GM18909 (cell line): ENCODE results near the gene FOXI1.
"Not testable (repeated sequence)": the region's sequence is repeated elsewhere in the genome, so short reads cannot be mapped to it uniquely, and the experiment has no call there.

Experiments
- ATAC-seq: cut with Tn5 transposase; IDR thresholded peaks from one replicate; pipeline ENCODE4 v1.9.1; 2021; ENCODE audit warnings: mild to moderate bottlenecking; ENCODE audit not compliant: unreplicated experiment, poor library complexity

The FOXI1 gene

GRCh38 chr5:170117736-170118135 is 12.0 kb downstream of the FOXI1 start:
- no peak for ATAC-seq

DNA sequence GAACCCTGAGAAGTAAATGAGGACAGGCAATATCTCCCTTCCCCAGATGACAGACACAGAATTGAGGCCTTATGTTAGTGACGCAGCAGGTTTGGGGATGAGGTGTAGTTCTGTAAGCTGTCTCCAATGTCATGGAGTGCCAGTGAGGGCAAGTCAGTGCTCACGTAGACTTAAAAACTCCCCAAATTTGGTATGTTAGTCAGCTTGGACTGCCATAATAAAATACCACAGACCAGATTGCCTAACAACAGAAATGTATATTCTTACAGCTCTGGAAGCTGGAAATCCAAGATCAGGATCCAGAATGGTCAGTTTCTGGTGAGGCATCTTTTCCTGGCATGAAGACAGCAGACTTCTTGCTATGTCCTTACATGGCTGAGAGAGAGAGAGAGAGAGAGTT is 14.9 kb downstream of the FOXI1 start:
- no peak for ATAC-seq

DNA sequence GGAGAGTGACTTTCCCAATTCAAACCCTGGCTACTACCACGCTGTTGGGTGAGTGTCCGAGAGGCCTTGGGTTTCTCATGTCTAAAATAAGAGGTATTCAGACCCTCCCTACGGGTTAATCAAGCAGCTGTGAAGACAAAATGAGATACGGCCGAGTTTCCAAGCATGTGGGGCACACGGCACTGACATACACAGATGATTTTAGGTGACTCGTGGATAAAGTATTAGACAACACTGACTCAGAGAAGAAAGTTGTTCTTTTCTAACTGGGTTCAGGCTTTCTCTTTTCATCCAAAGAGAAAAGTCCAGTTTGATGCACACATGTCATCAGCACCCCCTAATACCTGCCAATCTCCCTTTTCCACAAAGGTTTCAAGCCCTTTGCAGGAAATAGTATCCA is 15.6 kb downstream of the FOXI1 start:
- ATAC-seq, result no peak

DNA sequence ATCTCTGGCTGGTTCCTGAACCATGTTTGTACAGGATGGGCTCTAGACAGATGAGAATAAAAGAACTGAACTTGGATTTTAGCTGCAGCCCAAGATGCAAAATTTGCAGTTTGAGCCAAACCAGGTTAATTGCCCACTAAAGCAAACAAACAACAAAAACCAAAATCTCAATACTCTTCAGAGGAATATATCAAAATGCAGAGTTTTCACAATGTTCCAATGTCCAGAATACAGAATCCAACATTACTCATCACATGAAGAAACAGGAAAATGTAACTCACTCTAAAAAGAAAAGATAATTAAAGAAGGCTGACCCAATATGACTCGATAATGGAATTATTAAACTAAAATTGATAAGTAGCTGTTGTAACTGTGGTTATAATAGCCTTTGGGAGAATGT is 20.4 kb downstream of the FOXI1 start:
- ATAC-seq, result no peak

DNA sequence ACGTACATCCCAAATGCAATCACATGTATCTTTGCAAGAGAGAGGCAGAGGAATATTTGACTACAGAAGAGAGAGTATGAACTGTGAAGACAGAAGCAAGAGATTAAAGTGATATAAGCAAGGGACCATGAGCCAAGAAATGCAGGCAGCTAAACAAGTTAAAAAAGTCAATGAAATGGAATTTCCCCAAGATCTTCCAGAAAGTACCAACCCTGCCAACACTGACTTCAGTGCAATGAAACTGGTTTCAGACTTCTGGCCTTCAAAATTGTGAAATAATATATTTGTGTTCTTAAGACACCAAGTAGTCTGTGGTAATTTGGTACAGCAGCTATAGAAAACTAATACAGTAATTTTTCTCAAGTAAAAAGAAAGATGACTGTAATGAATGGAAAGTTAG is 20.9 kb downstream of the FOXI1 start:
- no peak for ATAC-seq

GRCh38 chr5:170131235-170131634 is 25.5 kb downstream of the FOXI1 start:
- ATAC-seq, result no peak

DNA sequence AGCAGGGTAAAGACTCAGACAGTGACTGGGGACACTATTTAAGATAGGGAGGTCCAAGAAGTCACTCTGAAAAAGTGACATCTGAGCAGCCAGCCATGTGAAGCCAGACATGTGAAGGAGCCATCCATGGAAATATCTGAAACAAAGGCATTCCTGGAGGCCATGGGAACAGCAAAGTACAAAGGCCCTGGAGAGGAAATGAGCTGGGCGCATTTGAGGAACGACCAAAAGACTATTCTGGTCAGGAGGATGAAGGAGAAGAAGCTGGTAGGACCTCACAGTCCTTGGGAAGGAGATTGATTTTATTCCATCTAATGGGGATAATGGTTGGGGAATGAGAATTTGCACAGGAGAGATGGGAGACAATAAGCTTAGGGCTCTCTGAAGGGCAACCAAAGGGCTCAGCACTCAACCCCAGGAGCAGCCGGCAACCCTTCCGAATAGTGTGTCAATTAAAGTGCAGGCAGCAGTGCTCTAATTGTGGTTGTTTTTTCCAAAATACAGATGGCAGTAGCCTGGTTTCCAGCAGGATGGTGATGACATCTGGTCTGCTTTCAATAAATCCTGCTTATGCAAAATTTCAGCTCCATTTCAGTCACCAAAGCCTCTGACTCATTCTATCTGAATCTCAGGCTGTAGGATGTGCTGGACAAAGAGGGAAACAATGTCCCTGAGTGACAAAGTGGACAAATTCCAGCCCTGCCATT is 26.7 kb downstream of the FOXI1 start:
- ATAC-seq, result no peak

- ATAC-seq, result no peak
Measured at GRCh38 chr5:170132976-170133448, 27.3 kb downstream of the FOXI1 start.

DNA sequence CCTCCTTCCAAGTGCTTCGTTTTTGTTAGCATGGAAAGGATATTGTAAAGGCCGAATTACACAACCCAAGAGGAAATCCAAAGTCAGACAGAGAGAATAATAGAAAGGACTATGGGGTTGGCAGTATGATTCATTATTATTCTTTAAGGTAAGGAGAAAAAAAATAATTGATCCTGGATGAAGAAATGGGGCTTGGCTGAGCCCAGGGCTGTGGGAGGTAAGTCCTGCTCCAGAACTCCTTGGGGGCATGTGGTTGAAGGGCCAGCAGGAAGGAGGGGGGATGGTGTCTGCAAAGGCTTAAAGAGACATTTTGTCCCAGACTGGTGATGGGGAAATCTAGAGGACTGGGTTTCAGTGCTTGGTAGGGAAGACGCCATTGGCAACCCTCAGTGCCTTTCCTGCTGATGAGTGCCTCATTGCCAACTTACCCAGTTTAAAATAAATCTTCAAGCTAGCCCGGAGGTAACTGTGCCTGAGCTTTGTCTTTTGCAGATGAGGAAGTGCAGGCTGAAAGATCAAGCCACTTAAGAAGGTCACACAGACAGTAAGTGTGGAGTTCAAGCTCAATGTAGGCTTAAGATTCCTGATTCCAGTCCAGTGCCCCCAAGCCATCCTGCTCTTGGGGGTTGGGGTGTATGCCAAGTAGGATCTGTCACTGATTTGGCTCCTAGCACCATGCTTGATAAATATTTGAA is 30.2 kb downstream of the FOXI1 start:
- no peak for ATAC-seq

DNA sequence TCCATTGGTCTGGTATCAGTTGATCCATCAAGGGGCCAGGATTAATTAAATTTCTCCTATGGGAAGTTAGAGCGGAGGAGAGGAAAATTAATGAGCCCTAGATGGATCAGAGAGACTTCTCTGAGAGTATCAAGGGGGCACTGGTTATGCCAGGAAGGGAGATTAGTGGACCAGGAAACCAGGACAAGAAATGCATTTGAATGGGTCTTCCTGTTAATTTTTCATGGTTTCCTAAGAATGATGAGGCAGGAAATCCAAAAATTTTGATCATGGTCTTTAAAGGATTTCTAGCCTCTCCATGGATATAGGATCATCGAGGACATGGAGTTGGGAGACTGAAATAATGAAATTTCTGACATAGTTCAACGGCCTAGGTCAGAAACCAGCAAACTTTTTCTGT is 30.8 kb downstream of the FOXI1 start:
- no peak for ATAC-seq

DNA sequence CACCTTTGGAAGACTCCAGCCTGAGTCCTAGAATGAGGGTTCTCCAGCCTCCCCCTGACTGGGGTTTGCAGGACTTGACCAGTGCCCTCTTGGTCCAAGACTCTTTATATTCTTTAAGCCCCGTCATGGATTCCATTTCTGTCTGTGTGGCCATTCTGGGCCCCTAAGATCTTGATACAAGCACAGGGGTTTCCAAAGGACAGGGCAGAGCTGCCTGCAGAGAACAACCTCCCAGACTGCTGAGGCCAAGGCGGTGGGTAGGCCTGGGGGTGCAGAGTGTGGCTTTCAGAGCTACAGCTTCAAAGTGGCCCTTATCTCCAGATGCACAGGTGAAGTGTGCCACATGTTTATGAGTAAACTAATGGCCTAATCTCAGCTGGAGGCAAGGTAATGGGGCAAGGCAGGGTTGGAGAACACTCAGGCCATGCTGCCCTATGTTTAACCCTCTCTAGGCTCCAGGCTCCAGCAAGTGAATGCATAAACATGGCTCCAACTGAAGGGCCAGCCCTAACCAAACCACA is 32.1 kb downstream of the FOXI1 start:
- ATAC-seq, result no peak

DNA sequence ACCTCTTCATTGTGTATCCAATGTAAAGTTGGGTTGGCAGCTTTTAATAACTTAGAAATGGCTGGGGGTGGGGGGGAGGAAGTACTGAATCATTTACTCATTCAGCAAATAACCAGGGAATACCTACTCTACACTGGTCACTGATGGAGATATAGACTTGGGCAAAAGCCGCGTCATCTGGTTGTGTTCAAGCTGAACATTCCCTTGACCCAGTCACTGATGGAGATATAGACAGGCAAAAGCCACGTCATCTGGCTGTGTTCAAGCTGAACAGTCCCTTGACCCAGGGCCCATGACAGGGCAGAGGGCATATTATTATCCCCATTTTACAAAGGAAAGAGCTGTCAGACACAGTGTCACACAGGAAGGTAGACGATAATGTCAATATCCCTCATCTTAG is 32.6 kb downstream of the FOXI1 start:
- ATAC-seq, result no peak

- no peak for ATAC-seq
Measured at GRCh38 chr5:170139786-170140335, 34.2 kb downstream of the FOXI1 start.

DNA sequence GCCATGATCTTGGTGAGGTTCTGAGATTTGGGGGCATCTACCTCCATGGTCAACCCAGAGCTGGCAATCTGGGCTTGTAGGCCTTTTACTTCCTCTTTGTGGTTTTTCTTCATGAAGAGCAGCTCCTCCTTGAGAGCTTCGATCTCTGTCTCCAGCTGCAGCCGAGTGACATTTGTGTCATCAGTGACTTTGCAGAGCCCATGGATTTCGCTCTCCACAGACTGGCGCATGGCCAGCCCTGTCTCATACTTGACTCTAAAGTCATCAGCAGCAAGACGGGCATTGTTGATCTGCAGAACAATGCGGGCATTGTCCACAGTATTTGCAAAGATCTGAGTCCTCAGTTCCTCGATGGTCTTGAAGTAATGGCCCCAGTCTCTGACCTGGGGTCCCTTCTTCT is 35.5 kb downstream of the FOXI1 start:
- not testable (repeated sequence) for ATAC-seq

DNA sequence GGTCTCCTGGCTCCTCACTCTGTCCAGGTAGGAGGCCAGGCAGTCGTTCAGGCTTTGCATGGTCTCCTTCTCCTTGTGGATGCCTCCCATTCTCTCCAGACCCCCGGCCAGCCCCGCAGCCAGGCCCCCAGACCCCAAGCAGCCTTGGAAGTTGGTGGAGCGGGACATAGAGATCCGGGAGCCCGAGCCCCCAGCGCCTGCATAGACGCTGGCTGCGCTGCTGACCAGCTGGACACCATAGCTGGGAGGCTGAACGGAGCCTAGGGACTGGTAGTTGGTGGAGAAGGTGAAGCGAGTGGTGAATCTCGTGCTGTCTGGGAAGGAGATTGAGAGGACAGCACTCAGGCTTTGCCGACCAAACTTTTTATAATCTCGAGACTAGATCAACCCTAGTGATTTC is 35.9 kb downstream of the FOXI1 start:
- ATAC-seq, result no peak

GRCh38 chr5:170142196-170142595 is 36.5 kb downstream of the FOXI1 start:
- ATAC-seq, result no peak

DNA sequence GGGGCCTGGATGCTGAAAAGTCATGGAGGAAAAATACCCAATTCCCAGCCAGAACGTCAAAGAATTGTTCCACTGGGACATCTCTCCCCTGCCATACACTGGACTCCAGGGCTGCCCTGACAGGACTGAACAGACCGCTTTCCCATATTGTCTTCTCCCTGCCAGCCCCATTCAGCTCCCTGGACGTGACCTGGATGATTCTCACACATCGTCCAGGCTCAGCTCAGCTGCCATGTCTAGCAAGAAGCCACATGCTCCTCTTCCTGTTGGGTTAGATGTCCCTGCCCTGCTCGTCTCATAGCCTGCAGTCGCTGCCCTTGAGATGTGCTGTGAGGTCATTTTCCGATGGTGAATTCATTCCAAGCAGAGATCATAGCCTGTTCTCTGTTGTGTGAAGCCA is 37.4 kb downstream of the FOXI1 start:
- ATAC-seq, result no peak

GRCh38 chr5:170143710-170144109 is 38.0 kb downstream of the FOXI1 start:
- no peak for ATAC-seq

DNA sequence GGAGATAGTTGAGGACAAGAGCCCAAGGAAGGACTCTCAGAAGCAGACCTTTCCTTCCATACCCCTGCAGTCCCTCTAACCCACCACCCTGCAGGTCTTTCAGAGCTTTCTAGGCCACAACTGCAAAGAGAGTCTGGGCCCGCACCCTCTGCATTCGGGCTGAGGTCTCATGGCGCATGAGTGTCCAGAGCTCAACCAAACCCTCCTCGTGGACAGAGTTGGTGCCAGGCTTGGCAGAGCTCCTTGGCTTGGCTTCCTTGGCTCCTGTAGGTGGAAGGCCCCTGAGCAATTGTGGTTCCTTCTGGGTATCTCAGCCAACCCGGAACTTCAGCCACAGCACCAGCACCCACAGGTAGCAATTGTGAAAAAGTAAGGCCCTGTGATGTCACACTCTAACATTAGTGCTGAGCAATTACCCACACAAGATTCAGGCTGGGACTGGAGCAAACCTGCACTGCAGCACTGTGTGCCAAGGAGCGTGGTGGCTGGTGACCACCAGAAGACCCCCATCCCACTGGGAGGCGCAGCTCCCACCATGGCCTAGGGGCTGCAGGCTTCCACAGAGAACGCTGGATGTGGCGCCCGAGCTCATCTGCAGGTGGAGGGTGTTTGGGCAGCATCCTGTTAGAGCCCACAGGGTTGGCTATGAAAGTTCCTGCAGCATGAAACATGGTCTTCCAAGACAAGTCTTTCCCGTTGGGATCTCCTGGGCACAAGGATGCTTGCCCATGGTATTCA is 38.8 kb downstream of the FOXI1 start:
- no peak for ATAC-seq

- ATAC-seq, result no peak
Measured at GRCh38 chr5:170145462-170145861, 39.8 kb downstream of the FOXI1 start.
